SIG-M5 treated with dmso at 0.1 percent for 504 hours (cell line): ENCODE data around the gene ORM2.
"Not testable (repeated sequence)": the region's sequence is repeated elsewhere in the genome, so short reads cannot be mapped to it uniquely, and the experiment has no call there.

Experiments
- DNase-seq: peaks from one replicate; lab custom pipeline; 2025; ENCODE audit not compliant: unreplicated experiment; lab: John Stamatoyannopoulos, UW

The ORM2 gene

DNA sequence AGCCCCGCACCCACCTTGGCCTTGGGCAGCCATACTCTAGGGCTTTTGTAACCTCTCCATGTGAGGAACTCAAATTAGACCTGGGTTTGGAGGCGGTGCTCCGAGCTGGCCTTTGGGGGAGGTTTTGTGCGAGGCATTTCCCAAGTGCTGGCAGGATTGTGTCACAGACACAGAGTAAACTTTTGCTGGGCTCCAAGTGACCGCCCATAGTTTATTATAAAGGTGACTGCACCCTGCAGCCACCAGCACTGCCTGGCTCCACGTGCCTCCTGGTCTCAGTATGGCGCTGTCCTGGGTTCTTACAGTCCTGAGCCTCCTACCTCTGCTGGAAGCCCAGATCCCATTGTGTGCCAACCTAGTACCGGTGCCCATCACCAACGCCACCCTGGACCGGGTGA lies at the start of gene ORM2:
ORM2 (plus strand) TSS at position 245 of the 398 bp plus-strand sequence; CDS start at position 281, 36 bp downstream.
- not testable (repeated sequence) for DNase-seq

DNA sequence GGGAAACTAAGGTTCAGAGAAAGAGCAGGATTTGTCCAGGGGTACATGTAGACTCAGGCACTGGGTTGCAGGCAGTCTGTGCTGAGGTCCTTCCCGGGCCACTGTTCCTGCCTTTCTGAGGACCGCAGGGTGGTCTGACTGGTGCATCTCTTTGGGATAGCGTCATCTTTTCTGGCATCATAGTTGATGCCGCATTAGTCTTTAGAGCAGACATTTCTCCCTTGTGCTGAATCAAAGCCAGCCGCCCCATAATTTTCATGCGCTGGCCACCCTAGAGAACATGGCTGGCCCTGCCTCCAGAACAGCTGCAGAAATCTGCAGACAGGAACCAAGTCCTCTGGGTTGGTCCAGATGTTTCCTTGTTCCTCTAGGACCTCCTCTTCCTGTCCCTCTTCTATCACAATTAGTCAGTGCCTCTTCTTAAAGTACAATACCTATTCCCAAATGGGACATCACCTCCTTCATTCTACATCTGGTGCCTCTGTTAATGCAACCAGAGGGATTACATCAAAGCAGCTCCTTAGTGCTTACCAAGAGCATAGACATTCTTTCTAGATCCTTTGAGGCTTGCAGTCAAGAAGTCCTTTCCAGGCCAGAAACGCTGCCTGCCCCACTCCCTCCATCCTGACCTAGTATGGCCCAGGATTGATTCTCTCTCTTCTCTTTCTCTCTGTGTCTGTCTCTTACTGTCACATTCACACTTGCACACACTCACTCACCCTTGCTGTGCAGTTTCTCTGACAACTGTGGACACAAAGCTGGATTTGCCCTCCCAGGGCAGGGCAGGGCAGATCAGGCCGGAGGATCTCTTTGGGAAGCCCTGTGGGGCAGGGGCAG lies 48.8 kb upstream of the ORM2 start:
- no peak for DNase-seq

DNA sequence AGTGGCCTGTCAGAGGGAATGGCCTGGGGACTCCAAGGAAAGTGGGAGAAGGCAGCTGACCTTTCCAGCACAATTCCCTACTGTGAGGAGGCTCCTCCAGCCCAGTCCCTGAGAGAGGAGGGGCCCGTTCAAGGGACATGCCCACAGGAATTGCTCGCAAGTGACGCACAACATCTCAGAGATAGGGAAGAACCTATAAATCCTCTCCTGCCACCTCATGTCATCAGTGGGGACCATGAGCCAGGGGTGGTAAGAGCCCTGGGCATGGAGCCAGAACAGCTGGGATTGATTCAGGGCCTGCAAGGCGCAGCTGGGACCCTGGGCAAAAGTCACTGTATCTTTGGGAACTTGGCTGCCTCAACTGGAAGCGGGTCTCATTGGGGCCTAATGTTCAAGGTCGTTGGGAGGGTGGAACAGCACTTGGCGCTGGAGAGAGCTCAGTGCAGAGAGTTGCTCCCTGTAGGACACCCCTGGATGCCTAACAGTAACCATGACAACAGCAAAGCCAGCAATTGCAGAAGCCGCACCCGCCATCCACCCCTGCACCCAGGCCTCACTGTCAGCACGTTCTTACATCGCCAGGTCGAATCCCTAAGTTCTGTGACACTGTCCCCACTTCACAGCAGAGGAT lies 48.1 kb upstream of the ORM2 start:
- DNase-seq, result no peak

DNA sequence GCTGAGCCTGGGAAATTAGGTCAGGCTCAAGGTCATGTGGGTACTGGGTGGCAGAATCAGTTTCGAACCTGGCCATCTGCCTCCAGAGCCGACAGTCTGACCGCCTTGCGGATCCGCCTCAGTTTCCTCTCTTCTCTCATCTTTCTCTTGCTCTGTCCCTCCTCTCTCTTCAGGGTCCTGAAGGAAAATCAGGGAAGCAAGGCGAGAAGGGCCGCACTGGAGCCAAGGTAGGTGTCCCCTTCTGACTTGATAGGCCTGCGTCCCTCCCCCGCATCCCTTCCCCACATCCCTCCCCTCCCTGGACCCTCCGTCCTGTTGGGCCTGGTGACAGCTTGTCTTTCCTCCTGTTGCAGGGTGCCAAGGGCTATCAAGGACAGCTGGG lies 47.6 kb upstream of the ORM2 start:
- no peak for DNase-seq

DNA sequence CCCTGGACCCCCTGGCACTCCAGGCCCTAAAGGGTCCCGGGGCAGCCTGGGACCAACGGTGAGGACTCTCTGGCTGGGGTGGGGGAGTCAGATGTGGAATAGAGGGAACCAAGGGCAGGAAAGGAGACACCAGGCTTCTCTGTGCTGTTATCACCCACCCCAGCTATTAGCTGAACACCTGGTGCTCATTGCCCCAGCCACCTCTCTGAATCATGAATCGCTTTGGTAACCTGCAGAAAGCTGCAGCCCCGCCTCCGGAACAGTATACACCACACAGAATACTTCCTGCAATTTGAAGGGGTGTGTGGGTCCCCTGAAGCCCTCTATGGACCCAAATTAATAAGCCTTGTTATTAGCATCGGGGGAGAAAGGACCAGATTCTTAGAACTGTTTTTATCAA lies 47.2 kb upstream of the ORM2 start:
- no peak for DNase-seq

DNA sequence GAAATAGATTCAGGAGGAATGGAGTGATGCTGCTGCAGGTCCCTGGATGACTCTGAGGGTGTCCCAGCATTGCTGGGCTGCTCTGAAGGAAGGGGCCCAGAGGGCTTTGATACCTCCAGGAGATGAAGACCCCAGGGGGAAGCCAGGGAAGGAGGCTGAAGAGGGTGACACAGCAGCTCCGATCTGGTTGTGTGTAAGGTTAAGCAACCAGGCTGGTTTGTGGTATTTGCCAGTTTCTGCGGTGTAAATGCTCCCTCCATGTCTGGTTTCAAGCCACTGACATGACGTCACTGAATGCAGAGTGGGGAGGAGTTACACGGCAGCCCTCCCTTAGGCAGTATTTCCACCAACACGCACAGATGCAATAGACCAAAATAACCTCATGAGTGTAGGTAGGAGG lies 46.7 kb upstream of the ORM2 start:
- DNase-seq, result peak; percentile 80

DNA sequence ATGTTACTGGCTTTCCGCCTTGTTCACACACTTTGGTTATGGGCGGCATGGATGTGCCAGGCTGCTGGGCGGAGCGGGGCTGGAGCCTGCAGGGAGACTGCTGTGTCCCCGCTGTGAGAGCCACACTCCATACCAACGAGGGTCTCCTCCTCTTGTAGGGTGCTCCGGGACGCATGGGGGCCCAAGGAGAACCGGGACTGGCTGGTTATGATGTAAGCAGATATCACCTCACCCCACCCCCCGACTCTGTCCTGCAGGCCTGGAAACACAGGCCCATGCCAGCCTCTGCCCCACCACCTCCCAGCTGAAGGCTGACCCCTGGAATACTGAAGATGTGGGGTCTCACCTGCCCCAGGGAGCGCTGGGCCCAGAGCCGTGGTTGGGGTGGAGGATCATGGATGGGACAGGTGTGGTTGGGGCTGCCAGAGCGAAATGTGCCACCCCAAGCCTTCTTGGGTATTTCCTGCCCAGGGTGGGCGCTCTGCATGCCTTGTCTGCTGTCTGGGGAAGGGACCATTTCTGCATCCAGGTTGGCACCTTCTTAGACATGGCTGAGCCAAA lies 46.0 kb upstream of the ORM2 start:
- no peak for DNase-seq

DNA sequence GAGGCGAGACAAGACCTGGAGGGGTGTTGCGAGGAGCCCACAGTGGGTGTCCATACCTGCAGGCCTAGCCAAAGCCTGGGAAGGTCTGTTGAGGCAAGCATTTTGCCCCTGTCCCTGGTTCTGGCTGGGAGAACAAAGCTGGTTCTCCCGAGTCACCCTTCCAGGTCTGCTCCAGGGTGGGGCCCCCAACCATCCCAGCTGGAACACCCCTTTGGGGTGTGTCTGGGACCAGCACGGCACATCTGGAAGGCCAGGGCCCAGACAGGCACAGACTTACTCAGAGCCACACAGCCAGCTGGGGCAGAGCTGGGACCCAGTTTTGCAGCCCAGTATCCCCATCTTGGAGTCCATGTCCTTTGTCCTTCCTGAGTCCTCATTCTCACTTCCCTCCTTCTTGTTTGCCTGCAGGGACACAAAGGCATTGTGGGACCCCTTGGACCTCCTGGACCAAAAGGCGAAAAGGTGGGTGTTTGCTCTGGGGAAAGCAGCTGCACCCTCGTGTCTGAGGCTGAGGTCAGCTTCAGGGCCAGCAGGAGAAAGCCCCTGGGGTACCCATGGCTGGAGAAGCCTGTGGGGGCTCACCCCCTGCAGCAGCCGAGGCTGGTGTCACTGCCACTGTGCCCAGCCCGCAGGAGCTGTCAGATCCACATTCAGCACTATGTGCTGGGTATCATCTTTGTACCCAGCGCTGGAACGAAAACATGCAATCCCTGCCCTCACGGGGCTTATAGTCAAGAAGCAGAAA lies 45.2 kb upstream of the ORM2 start:
- no peak for DNase-seq

DNA sequence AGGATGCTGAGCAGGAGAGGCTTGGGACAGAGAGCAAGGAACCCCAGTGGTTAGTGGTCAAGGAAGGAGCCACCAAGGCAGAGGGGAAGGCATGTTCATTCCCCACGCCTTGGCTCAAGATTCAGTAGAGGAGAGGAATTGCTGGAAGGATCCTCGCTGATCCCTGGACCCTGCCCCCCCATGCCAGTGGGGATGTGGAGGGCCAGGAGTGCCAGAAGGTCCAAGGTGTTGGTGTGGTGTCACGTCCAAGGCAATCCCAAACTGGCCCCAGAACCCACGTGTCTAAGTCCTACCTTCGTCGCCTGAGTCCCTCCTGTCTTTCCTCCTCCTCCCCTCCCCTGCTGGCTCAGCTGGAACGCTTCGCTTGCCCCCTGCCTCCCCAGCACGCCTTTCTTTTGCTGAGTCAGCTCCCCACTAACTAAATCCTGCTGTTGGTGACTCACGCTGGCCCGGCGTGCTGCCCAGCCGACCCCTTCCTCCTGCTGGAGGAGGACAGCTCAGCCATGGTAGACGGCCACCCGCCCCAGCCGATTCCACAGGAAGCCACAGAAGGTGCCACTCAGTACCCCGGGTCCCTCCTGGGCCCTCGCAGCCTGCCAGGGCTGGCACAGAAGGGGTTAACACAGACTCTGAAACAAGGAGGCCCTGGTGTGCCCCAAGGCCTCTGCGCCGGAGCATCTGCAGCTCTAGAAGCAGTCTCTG lies 44.4 kb upstream of the ORM2 start:
- no peak for DNase-seq

DNA sequence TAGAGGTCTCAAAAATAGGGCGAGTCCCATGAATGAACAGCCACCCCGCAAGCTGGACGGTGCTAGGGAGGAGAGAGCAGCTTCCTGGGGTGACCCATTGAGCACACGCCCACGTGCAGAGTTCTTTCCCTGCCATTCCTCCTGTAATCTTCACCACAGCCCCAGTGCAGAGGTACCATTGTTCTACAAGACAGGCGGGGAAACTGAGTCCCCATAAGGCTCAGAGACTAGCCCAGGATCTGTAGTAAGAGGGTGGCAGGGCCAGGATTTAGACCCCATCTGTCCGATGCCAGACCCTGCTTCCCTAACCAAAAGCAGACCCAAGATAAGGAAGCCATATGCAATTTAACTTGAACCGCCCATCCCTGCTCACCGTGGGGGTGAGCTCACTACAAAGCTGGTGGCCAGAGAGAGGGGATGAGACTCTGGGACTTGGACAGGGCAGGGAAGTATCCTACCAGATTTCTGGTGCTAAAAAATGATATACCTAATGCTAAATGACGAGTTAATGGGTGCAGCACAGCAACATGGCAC lies 43.5 kb upstream of the ORM2 start:
- DNase-seq, result no peak

DNA sequence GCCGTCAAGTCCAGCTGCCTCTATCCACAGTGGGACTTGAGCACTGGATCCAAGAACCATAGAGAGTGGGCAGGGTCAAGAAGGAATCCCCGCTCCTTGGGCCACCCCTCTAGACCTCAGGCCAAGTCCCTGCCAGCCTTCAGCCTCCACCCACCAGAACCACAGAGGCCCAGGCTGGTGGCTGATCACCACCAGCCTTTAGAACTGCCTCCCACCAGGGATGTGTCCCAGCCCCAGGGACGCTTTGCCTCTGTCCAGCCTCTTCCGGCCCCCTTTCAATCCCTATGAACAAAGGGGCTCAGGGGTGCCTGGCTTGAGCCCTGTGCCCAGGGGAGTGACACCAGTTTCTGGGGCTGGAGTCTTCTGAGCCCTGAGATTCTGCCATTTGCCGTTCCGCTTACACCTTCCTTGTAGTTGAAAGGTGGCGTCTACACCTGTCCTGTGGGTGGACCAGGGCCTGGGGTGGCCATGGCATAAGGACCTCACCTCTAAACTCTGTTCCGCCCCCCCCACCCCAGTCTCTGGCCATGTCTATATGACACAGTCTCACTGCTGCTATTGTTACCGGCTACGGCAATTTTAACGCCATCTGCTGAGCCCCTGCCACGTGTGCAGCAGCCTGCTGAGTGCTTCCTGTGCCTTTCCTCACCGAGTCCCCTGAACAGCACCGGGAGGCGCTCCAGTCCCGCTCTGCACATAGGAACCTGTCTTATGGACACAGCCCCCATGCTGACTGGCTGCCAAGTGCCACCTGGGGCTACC lies 42.5 kb upstream of the ORM2 start:
- DNase-seq, result no peak

DNA sequence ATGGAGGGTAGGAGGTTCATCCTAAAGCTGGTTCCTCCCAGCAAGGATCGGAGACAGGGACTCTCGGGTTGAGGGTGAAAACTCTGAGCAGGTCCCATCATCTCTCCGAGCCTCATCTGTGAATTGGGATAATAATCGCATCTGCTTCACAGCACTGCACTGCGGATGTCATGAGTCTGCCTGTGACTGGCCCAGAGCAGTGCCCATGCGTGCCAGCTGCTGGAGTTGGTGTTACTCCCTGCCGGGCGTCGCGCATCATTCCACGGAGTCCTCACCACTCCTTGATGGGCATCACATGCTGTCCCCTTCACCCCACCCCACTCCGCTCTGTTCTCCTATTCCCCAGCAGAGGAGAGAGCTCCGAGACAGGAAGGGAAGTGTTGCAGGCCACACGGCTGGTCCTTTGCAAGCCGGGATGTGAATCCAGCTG lies 41.9 kb upstream of the ORM2 start:
- no peak for DNase-seq

DNA sequence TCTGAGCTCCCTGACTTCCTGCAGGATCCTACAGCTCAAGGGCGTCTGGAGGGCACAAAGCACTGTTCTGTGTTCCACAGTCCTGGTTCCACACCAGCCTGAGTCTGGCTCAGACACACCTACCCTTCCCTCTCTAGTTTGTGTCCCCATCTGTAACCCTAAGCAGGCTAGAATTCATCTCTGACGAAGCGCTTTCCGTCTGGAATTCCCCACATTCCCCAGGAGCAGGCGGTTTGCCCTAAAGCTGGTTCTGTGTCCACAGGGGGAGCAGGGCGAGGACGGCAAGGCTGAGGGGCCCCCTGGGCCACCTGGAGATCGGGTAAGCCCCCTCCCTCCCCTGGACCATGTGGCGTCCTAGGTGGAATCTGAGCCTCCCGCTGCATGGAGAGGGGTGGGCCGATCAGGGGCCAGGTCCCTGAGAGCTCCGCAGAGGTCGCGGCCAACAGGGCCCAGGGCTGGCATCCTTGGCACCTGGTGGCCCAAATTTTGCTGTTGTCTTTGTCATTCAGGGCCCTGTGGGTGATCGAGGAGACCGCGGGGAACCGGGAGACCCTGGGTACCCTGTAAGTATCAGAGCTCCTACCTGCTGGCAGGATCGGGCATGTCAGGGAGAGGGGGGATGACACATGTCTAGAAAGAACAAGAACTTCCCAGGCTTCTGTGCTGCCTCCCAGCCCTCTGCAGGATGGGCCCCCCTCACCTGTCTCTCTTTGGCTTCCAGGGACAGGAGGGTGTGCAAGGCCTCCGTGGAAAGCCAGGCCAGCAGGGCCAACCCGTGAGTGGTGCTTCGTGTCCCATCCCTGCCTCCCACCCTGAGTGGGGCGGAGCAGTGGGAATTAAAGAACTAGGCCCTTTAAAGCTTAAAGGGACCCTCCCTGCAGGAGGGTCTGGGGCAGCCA lies 41.2 kb upstream of the ORM2 start:
- DNase-seq, result no peak

DNA sequence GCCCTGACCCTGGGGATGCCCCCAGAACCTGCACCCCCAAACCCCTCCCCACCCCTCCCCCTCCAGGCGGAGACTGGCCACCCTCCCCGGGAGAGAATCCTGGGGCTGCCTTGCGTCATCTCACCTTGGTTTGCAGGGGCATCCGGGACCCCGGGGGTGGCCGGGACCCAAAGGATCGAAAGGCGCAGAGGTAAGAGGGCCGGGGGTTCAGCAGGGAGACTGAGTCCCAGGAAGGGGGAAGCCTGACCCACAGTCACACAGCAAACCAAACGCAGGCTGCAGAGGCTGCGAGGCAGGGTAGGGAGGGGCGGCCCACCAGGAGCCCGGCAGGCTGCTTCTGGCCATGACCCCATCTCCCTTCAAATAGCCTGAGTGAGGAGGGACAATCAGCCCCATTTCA lies 40.6 kb upstream of the ORM2 start:
- no peak for DNase-seq

DNA sequence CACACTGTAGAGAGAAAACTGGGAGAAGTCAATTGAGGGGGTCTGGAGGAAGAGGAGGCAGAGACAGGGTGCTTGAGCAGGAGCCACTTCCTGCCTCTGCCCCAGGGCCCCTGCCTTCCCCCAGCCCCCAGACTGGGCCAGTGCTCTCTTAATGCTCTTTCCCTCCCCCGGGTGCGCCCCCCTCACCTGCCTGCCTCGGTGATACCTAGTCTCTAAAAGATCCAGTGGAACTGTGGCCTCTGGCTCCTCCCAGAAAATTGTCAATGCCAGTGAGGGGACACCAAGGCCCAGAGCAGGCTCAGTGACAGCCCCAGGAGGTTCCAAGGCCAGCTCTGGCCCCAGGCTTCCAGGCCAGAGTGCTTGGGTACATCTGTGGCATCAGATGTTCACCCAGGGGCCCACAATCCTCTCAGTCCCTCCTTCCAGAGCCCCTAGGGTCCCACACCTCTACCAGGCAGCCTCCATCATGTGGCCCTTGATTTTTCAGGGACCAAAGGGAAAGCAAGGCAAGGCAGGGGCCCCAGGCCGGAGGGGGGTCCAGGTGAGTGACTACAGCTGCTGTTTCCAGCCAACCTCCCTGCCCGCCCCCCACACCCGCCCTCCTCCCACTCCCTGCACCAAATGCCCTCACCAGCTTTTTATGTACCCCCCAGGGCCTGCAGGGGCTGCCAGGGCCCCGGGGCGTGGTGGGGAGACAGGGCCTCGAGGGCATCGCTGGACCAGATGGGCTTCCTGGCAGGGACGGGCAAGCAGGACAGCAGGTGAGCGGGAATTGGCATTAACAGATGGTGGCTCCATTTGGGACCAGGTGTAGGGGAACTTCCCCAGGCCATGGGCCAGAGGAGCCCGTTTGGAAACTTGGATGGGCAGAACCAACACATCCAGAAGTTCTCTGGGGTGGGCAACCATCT lies 39.8 kb upstream of the ORM2 start:
- DNase-seq, result no peak

DNA sequence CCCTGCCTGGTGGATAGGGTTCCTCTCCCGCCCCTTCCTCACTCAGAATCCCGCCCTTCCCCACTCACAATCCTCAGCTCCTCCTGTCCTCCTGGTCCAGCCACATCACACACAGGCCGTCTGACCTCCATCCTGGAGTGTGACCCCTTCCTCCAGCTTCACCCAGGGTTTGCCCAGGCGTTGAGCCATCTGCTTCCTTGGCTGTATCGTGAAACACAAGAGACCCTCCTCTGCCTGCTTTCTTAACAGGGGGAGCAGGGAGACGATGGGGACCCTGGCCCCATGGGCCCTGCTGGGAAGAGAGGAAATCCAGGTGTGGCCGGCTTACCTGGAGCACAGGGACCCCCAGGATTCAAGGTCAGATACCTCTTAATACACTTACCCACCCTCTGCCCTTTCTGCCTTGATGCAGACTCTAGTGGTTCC lies 39.1 kb upstream of the ORM2 start:
- DNase-seq, result no peak

DNA sequence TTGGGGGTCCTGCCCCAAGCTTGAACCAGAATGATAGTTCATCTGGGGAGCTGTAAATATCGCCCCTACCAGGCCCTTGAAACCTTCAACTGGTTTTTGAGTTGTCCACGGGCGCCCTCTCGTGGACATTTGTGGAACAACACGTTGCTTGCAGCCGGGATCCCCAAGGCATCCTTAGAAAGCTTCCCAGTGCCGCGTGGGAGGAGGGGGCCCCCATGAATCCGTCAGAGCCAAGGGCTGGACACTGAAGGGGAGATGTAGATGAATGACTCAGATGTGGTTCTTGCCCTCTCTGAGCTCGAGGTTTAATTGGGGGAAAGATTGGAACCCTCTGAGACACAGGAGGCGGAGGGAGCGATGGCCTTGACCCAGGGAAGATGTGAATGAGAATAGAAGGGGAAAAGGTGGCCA lies 38.6 kb upstream of the ORM2 start:
- DNase-seq, result peak; percentile 40
